ENCODE measurements around the gene NSUN7.

The NSUN7 gene

DNA sequence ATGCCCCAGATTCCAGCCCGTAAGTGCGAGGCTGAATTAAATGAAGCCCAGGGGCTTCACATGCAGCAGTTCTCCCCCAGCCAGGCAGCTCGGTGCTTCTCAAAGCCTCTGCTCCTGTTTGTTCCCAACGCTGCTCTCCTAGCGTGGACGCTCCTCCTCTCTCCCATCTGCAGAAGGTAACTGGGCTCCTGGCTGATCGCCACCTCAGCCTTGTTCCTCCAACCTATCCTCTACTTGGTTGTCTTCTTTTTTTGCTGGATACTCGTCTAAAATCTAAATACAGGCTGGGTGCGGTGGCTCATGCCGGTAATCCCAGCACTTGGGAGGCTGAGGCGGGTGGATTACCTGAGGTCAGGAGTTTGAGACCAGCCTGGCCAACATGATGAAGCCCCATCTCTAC is 70.3 kb downstream of the NSUN7 start:
- DNase-seq = no peak

DNA sequence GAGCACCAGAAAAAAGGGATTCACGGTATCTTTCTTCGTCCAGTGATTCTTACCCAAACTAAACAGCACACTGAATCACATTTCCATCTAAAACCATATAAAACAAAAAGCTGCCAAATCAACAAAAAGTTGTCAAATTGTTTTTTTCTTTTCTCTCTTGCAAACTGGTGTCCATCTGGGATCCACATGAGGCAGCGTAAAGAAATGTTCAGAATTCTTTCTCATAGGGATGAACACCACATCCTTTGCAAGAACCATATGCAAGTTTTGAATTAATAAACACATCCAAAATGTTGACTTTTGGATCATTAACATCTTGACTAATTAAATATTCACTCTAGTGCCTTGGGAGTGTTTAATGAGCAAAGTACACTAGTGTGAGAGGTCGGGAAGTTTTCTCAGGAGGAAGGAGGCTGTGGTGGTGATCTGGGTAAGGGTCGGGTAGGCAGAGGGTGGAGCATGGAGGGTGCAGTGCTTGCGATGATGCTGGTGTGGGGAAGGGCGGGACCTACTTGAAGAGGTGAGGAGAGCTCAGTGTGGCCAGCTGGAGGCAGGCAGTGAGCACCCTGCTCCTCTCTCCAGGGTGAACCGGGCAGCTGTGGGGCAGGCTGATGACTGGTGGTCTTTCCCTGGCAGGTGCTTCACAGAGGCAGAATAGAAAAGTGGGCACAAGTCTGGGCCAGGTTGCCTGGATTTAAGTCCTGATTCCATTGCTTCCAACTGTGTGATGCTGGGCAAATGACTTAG is 72.8 kb downstream of the NSUN7 start:
- no peak for DNase-seq

DNA sequence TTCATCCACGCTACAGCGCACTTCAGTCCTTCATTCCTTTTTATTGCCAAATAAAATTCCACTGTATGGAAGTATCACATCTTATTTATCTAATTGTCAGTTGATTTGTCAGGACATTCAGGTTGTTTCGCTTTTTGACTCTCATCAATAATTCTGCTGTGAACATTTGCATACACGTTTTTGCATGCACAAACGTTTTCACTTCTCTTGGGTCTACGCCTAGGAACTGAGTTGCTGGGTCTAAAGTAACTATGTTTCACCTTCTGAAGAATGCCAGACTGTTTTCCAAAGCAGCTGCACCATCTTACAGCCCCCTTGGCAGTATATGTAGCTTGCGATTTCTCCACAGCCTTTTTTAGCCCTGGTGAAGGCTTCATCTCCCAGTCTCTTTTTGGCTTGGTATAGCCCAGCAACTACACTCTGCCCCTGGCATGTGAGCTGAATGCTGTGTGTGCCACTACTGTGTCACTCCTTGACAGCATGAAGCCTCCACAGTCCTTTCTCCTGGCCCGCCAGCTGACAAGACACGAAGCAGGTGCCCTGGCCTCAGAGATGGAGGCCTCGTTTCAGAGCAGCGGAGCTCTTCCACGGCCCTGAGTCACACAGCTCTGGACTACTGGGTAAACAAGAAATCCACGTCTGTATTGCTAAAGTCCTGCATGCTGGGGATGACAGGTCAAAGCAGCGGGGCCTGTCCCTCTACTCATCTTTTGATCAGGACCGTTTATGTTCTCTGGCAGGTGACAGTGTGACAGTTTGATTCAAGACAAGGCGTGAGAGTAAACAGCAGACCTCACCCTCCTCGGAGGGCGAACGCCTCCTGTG is 75.5 kb downstream of the NSUN7 start:
- DNase-seq = no peak

DNA sequence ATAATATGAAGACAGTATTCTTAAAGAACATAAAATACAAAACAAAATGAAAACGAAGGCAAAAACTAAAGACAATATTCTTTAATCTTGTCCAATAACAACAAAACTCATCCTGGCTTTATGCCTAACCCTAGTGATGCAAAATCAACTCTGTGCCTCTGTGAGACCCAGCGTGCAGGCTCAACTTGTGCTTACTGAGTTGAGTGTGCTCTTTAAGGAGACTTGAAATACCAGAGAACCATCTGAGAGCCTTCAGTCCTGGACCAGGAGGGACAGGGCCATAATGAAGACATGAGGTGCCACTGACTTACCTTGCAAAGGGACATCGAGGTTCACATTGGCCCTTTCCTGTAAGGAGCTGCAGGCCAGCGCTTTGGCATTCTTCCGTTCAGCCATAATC is 77.1 kb downstream of the NSUN7 start:
- DNase-seq = no peak

DNA sequence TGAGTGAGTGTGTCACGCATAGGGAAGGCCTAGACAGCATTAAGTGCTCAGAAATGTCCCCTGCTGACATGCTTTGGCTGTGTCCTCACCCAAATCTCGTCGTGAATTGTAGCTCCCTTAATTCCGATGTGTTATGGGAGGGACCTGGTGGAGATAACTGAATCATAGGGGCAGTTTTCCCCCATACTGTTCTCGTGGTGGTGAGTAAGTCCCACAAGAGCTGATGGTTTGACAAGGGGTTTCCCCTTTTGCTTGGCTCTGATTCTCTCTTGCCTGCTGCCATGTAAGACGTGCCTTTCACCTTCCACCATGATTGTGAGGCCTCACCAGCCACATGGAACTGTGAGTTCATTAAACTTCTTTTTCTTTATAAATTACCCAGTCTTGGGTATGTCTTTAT is 78.0 kb downstream of the NSUN7 start:
- DNase-seq = no peak

DNA sequence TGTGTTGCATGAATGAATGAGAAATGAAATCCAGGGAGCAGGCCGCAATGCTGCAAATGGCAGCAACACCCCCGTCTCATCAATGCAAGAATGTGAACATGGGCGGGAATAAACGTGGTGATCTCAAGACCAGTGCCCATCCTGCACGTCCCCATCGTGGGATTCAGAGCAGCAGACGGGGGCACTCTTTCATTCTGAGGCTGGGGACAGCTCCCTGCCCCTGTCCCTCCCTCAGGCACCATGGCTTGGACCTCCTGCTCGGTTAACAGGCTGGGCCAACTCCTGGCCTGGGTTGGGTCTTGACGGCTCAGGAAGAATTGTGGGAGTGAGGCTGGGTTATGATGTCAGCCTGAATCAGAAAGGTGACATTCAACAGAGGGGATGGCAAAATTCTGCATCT is 78.9 kb downstream of the NSUN7 start:
- DNase-seq = no peak

DNA sequence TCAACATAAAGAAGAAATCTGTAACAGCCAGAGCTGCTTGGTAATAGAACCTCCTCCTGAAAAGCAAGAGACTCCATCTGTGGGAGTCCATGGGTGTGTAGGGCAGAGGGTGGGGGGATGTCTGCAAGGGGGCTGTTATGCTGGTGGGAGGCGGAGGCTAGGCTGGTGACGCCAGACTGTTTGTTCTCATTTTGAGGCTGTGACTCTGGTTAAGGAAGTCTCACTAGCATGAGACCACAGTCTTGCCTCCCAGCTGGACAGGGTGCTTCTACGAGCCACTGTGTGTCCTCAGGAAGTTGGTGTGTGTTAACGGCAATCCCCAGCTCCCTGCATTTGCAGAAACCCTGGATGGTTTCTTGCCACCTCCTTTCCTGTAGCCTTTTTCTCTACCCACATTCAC is 79.8 kb downstream of the NSUN7 start:
- DNase-seq = no peak

DNA sequence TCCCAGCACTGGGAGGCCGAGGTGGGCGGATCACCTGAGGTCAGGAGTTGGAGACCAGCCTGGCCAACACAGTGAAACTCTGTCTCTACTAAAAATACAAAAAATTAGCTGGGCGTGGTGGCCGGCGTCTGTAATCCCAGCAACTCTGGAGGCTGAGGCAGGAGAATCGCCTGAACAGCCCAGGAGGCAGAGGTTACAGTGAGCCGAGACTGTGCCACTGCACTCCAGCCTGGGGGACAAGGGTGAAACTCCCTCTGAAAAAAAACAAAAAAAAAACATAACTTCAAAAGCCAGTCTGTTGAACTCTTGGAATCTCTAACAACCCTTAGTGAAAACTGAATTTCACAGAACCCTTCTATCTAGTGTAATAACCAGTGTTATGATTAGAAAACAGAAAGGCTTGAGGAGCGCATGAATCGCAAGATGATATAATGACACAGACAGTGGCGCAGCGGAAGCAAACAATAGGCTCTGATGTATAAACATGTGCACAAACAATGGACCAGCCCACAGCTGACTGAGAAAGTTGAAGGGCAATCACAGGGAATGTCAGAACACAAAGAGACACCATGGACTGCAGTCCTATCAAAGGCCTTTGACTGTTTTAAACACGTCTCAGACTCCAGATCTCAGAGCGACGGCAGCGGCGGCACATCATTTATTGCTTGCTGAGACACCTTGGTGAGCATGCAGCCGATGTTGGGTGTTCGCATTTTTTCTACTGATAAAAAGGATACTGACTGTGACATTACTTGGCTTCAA is 81.6 kb downstream of the NSUN7 start:
- DNase-seq = no peak

DNA sequence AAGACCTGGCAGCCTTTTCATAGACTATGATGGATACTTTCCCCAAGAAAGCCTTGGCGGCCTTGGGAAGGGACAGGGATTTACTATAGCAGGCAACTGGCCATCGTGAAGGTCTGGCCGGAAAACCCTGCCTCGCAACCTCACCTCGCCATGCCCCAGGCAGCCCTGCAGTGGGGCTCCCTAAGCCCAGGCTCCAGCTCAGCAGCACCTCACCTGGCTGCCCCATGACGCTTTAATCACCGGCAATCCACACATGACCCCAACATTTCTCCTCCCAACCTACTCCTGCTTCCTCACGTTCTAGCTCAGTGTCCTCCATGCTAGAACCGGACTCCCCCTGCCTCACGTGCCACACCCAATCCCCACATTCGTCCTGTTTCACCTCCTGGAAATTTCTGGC is 82.4 kb downstream of the NSUN7 start:
- DNase-seq = no peak

DNA sequence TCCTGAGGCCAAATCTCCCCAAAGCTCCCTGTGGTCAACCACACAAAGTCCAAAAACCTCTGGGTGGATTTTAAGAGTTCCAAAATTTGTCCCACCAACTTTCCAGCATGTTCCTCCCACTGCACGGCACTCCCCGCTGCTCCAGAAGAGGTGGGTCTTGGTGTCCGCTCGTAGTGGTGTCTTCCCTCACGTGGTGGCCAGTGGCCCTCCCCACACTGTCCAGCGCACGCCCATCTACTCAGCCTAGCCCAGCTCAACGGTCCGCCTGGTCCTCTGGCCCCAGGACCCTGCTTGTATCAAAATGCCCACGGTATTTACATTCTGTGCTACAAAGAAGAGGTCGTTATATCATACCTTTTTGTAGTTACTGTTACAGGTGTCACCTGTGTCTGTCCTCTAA is 83.5 kb downstream of the NSUN7 start:
- DNase-seq = no peak

DNA sequence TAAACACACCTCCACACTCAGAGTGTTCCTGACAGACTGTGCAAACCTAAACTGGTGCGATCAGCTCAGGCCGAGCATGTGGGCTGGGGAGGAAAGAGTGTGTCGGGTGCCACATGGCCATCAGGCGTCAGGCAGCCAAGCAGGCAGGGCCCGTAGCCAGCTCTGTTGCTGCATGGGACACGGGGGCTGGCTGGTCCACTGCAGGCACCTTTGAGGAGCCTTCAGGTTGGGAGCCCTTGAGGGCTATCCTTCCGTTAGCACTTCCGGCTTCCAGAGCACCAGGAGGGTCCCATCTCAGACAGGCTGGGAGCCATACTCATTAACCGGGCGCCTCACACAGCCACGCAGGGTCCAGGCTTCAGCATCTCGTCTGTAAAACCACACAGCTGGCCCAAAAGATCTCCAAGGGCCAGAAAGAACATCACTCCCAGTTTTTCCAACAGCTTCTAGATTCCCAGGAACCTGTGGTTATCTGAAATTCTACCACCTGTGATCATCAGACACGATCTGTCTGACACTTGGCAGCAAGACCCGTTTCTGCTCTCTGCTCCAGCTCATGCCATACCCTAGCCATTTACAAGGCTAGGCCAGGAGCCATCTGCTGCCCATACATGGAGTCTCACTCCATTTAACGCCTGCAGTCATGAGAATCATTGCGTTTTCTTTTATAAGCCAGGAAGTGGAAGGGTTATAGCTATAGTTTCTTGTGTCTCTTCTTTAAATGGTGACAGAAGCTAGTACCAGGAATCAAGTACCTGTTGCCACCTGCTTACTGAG is 87.5 kb downstream of the NSUN7 start:
- DNase-seq = no peak

DNA sequence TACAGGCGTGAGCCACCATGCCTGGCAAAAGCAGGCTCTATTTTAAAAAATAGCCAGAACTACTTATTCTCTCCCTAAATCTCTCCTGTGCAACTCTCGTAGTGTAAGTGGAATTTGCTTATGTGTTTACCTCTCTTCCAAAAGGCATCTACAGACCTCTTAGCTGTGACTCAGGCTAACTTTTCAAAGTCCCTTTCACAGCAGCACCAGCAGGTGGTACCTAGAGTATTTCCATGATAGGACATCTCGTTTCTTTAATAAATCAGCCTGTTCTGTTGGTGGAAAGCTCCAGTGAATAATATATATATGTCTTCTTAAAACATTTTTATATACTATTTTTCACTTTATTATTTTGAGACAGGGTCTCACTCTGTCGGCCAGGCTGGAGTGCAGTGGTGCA is 89.0 kb downstream of the NSUN7 start:
- no peak for DNase-seq

DNA sequence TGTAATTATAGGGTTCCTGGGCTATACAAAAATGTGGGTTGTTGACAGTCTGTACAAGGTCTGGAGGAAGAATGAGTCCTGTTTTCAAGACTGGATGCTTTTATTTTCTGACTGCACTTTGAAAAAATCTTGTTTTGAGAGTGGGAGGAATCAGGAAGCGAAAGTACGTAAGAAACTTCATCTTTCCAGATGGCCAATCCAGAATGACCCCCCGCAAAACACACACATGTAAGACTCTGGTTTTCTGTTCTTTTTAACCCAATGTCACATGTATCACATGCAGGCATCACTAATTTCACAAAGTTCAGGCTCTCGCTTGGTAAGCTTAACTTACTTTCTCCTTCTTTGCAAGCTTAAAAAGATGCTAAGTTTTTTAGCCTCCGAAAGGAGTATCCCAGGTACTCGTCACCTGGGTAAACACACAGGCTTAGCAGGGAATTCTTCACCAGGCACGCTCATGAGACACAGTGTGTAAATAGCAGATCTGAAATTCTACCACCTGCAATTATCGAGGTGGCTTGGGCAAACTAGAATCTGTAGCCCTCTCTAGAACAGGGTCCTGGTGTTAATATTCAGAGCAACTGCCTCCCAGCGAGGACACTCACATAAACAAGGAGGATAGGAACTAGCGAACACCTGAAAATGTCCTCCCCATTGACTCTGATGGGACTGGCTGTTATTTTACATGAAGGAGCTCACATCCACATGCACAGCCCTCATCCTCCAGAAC is 90.7 kb downstream of the NSUN7 start:
- no peak for DNase-seq

DNA sequence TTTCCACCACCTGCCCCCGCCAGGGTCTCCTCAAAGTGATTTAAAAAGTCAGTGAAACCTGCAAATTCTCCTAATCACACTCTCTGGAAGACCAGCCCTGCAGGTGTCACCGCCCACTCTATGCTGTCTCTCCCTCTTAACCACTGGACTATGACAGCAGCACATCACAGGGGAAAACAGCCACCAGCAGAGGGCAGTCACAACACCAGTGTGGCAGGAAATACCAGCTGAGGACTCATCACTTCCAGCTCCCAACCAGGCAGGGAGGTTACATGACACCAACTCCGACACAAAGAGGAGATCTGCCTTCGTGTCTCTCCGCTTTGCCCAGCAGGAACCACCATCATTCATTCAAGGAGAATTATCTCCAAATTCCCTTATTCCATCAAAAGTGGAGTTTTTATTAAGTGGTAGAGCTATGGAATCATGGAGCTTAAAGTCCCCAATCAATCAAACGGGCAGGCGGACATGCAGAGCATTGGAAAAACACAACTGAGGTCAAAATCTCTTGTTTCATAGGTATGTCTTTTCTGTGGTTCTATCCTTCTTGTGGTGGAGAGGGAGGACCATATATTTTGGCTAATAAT is 91.3 kb downstream of the NSUN7 start:
- peak; percentile 13 for DNase-seq

DNA sequence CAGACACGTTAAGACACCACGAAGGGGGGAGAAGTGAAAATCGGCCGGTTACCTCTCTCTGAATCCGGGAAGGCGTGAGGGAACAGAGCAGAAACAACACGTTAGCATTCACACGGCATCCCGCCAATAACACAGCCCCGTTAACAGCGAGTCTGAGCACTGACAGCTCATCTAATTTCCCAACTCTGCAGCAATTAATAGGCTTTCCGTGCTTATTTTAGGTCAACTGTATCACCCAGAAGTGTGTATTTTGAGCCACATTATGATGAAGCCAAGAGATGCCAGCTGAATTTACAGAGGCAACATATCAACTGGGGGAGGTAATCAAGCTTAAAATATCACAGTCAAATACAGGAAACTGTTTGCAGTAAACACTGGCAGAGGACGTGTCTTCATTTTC is 92.6 kb downstream of the NSUN7 start:
- no peak for DNase-seq

DNA sequence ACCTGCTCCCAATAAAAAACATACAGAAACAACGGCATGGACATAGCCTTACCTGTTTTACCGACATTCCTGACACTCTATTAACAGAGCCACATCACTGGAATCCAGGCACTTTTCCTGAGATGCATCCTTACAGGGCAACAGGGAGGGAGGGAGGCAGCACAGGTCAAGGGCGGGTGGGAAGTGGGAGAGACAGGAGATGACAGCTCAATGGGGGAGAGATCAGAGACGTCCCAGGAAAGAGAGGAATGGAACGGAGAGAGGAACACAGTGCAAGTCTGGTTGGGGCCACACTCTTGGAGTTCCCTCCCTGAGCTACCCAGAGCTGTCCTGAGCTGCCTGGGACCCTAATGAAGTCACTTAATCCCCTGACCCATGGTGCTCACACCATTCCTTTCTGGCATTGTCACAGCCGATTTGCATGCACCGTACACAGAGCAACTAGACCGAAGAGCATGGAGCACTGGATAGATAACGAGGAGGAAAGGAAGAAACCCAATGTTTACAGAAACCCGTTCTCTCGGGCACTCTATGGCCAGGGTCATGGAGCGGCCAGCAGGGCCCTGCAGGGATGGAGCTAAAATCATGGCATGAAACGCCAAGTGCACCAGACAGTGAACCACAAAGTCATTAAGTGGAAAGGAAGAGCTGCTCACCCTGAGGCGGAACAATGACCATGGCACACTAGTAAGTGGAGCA is 93.1 kb downstream of the NSUN7 start:
- no peak for DNase-seq

DNA sequence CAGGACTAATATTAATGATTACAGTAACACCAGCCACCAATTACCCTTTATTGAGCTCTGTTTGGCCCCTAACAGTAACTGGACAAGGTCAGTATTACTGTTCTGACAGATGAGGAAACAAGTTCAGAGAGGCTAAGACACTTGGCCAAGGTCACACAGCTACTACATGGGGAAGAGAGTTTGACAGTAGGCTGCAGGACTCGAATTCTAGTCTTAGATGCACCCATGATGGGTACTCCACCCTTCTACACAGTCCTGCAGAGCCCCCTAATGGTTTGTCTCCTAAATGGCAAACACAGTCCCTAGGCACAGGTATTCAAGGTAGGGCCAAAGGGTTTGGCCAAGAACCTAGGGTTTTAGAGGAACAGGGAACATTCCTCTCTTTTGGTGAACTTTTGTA is 93.9 kb downstream of the NSUN7 start:
- DNase-seq = no peak

DNA sequence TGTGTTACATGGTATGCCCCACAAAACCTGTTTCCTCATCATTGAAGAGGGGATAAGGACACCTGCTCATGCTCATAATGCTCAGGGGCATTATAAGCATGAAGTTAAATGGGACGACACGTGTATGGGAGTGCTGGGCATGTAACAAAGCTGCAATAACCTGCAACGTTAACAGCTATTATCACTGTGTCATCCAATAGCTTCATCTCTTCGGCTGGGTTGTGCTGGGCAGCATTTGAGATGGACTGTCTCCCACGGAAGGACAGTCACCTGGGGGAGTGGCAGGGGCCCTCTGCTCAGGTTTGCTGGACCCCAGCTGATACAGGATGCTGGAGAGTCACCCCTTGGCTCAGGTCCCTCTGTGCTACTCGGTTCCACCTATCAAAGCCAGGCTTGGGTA is 94.5 kb downstream of the NSUN7 start:
- DNase-seq = no peak

DNA sequence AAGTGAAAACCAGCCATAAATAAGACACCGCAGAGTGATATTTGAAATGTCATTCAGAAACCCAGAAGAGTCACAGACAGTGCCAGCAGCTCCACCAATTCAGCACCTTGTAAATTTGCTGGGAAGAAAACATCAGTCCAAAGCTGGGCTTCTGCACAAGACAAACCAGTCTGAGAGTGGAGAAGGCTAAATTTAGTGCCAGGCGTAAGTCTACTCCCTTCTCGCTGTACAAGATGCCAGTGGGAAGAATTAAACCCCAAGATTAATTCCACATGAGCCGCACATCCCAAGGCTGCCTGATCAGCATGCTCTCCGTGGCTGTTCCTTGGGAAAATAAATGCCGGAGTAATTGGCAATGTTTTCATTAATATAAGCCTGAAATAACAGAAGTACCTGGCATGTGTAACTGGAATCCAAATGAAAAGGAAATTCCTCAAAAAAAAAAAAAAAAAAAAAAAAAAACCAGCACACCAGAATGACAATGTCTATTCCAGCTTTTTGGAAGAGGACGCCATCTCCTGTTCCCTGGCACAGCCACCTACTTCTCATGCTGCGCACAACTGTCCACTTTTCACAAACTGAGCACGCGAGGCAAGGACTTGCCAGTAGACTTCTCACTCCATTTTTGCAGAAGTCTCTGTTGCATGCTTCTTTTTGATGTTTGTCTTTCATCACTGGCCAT is 95.5 kb downstream of the NSUN7 start:
- no peak for DNase-seq

DNA sequence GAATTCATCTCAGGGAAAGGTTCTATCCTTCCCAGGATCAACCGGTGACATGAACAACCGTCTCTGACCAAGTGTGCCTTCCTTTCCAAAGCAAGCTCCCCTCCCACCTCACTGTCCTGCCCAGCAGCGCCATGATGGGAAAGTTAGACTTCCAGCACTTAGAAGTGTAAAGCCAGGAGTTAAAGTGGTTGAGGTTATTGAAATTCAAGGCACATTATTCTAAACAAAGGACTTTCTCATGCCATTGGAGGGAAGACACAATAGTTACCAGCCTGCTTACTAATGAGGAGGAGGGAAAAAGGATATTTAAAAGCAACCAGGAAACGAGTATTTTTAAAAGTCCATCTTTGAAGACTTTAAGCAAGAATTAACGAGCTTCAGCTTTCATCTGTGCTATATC is 96.8 kb downstream of the NSUN7 start:
- DNase-seq = no peak

DNA sequence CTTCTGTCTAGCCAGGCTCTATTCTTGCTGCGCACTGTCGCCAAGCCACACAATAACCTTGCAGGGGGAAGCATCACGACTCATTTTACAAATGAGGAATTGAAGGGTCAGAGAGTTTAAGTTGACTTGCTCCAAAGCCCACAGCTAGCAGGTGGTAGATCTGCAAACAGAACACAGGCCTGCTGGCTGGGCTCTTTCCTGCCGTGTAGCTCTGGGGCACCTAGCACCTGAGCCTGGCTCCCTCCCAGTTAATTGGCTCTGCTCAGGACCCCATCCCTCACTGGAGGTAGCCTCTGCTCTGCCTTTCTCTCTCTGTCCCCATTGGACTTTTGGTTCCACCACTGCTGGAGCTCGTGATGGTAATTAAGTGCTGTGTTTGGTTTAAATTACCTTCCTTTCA is 98.5 kb downstream of the NSUN7 start:
- no peak for DNase-seq

All from effector CD8-positive, alpha-beta T cell (primary cell).